ENCODE data around the gene ADAMTS14.
"Not testable (repeated sequence)": the region's sequence is repeated elsewhere in the genome, so short reads cannot be mapped to it uniquely, and the experiment has no call there.

The ADAMTS14 gene

DNA sequence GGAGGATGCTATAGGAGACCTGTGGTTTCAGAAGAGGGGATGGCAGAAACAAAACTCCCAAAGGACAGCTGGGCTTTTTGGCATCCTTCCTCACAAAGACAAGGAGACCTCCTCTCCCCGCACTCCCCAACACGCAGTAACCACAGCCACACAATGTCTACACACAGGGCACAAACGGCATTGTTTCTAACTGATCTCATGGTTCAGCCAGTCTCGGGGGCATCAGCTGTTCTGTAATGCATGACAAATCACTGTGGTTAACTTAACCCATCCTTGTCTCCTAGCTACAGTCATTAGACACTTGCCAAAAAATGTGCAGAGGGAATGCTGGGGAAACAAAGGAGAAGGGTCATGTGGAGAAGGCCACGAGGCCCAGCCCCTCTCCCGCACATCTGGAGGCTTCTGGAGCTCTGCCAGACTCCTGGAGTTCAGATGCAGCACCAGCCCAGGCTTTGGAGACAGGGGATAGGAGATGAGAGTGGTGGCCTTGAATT lies 7.6 kb upstream of the ADAMTS14 start:
- DNase-seq = no peak
- H3K4me3 ChIP-seq (ENCODE audit: low read depth, low read length) = no peak overlapping the region
- H3K36me3 ChIP-seq = no peaks in the 10 kb centered on the region
- no peak overlapping the region for H3K27ac ChIP-seq
- H3K9me3 ChIP-seq (ENCODE audit: severe bottlenecking) = no peaks in the 10 kb centered on the region
- TF ChIP-seq, protein P1, sequence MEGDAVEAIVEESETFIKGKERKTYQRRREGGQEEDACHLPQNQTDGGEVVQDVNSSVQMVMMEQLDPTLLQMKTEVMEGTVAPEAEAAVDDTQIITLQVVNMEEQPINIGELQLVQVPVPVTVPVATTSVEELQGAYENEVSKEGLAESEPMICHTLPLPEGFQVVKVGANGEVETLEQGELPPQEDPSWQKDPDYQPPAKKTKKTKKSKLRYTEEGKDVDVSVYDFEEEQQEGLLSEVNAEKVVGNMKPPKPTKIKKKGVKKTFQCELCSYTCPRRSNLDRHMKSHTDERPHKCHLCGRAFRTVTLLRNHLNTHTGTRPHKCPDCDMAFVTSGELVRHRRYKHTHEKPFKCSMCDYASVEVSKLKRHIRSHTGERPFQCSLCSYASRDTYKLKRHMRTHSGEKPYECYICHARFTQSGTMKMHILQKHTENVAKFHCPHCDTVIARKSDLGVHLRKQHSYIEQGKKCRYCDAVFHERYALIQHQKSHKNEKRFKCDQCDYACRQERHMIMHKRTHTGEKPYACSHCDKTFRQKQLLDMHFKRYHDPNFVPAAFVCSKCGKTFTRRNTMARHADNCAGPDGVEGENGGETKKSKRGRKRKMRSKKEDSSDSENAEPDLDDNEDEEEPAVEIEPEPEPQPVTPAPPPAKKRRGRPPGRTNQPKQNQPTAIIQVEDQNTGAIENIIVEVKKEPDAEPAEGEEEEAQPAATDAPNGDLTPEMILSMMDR (IDR thresholded peaks at IDR 0.05; ENCODE audit: low read depth, low read length) = no peak
- H3K27me3 ChIP-seq (ENCODE audit: insufficient read depth, low read depth, severe bottlenecking) = no peaks in the 10 kb centered on the region

DNA sequence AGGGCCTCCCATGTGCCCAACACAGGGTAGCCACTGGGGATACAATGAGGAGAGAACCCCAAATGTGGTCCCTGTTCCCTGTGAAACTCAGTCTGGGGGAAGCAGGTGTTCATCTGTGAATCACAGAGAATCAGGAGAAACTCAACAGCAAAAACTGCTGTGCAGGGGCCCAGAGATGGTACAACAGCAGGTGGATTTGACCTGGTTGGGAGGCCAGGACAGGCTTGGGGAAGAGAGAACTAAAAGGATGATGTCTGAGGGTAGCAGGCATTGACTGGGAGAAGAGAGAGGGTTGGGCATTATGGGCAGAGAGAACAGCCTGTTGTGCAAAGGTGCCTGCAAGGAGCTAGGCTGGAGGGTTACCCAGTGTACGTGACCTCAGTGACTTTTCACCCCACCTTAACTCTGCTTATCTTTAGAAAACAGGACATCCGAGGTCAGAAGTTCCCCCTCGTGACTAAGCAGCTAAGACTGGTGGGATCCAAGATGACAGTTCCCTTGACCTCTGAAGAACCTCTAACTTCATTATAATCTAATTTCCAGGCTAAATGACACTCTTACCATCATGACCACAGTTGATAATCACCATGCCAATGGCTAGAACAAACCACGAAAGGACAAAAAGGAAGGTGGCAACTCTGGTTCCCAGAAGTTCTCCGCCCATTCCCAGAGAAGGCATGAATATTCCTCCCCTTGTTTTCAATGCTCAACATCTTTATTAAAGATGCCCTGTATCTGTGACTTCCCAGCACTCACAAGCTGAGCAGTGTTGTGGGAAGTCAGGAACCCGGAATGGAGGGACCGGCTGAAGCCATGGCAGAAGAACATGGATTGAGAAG lies 5.1 kb upstream of the ADAMTS14 start:
- Histone ChIP-seq H3K4me3 (ENCODE audit: low read depth, low read length) (no peak overlapping the region), H3K36me3 (no peaks in the 10 kb centered on the region), H3K27ac (no peak overlapping the region), H3K27me3 (ENCODE audit: insufficient read depth, low read depth, severe bottlenecking) (peaks cover 5% of the 10 kb centered on the region), H3K9me3 (ENCODE audit: severe bottlenecking) (peaks cover 3% of the 10 kb centered on the region)
- DNase-seq = no peak
- TF ChIP-seq, protein P1 (IDR thresholded peaks at IDR 0.05; ENCODE audit: low read depth, low read length) = no peak

DNA sequence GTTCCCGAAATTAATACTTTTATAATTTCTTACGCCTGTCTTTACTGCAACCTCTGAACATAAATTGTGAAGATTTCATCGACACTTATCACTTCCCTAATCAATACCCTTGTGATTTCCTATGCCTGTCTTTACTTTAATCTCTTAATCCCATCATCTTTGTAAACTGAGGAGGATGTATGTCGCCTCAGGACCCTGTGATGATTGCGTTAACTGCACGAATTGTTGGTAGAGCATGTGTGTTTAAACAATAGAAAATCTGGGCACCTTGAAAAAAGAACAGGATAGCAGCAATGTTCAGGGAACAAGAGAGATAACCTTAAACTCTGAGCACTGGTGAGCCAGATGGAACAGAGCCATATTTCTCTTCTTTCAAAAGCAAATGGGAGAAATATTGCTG lies 4.5 kb upstream of the ADAMTS14 start:
- not testable (repeated sequence) for DNase-seq; H3K36me3 ChIP-seq; H3K4me3 ChIP-seq (ENCODE audit: low read depth, low read length); H3K27ac ChIP-seq; H3K27me3 ChIP-seq (ENCODE audit: insufficient read depth, low read depth, severe bottlenecking); H3K9me3 ChIP-seq (ENCODE audit: severe bottlenecking)

DNA sequence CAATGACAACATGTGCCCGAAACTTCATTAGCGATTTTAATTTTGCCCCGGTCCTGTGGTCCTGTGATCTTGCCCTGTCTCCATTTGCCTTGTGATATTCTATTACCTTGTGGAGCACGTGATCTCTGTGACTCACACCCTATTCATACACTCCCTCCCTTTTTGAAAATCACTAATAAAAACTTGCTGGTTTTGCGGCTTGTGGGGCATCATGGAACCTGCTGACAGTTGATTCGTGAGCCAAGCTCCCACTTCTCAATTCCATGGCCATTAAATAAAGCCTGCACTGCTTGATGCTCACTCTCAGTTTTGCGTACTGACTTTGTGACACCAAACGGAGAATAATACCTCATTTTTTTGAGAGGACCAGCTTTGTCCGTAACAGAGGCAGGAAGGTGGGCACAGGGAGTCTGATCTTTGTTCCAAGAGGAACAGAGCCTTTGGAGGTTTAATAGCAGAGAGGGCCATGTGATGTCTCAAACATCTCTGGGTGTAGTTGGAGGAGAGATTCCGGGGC lies 3.8 kb upstream of the ADAMTS14 start:
- Histone ChIP-seq H3K27me3 (ENCODE audit: insufficient read depth, low read depth, severe bottlenecking) (peaks cover 12% of the 10 kb centered on the region), H3K9me3 (ENCODE audit: severe bottlenecking) (peaks cover 3% of the 10 kb centered on the region), H3K36me3 (no peaks in the 10 kb centered on the region), H3K4me3 (ENCODE audit: low read depth, low read length) (no peak overlapping the region), H3K27ac (no peak overlapping the region)
- TF ChIP-seq, protein P1 (IDR thresholded peaks at IDR 0.05; ENCODE audit: low read depth, low read length) = no peak
- no peak for DNase-seq

DNA sequence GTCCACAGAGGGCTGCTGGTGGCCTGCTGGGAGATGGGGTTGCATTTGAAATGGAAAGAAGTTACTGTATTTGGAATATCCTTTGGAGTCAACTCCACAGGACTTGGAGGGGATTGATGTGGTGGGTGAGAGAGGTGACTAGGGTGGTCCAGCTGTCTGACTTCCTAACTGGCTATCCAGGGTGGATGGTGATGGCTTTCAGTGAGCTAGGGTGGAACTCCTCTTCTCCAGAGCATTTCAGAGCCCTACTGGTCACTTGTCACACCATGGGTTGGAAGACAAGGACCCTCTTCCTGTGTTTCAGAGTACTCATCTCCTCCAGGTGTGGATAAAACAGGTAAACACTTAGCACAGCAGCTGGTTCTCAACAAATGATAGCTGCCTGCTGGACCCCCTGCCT lies 3.3 kb upstream of the ADAMTS14 start:
- Histone ChIP-seq H3K27ac (no peak overlapping the region), H3K27me3 (ENCODE audit: insufficient read depth, low read depth, severe bottlenecking) (peaks cover 12% of the 10 kb centered on the region), H3K4me3 (ENCODE audit: low read depth, low read length) (no peak overlapping the region), H3K9me3 (ENCODE audit: severe bottlenecking) (peaks cover 3% of the 10 kb centered on the region), H3K36me3 (no peaks in the 10 kb centered on the region)
- TF ChIP-seq, protein P1 (IDR thresholded peaks at IDR 0.05; ENCODE audit: low read depth, low read length) = no peak
- DNase-seq = no peak

DNA sequence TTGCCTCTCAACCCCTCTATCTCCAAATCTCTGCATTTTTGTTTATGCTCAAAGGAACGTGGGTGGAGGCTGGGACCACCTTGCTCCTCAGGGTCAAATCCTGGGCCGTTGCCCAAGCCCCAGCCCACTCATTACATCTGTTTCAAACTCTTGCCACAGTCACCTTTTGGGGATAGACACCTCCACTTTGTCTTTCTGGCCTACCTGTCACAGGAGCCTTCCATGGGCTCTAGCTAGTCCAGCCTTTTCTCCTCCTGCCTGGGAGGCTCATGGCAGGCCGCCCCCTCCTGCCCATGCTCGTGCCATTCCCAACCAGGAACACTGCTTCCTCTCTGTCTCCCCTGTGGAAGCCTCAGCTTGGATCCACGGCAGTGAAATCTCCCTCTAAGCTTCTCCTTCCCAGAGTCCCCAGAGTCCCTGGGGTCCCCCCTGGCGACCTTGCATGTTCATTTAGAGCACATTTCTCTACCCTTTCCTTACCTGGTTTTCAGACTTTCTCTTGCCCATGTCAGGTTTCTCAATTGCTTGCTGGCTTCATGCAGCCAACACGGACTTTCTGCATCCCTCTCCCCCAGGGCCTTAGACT lies 2.5 kb upstream of the ADAMTS14 start:
- Histone ChIP-seq H3K27me3 (ENCODE audit: insufficient read depth, low read depth, severe bottlenecking) (peaks cover 12% of the 10 kb centered on the region), H3K9me3 (ENCODE audit: severe bottlenecking) (peaks cover 3% of the 10 kb centered on the region), H3K36me3 (no peaks in the 10 kb centered on the region), H3K27ac (no peak overlapping the region), H3K4me3 (ENCODE audit: low read depth, low read length) (no peak overlapping the region)
- no peak for DNase-seq
- TF ChIP-seq, protein P1 (IDR thresholded peaks at IDR 0.05; ENCODE audit: low read depth, low read length) = no peak

All from WERI-Rb-1 (cell line).